H1 (cell line): ENCODE results near the gene HERC3. TPM values are rescaled to one million over a fixed set of nuclear protein-coding genes. Genes with fewer than 3 reads are reported as not detected.

Source experiments
- CTCF ChIA-PET: fragments of 300-600 bp; sonication (Branson Sonifier 250); formaldehyde crosslinking; loops from one replicate; lab custom pipeline; 2021; ENCODE audit not compliant: partially characterized antibody; lab: Charles Lee
- POLR2A ChIA-PET: fragments of 300-600 bp; sonication (Branson Sonifier 250); formaldehyde crosslinking; loops from one replicate; lab custom pipeline; 2021; ENCODE audit warnings: inconsistent platforms; ENCODE audit not compliant: partially characterized antibody; lab: Charles Lee
- DNase-seq, 2 experiments: peaks; one replicate each; pipeline versions ENCODE4 v3.0.0 to v3.0.0-alpha.2; 2010 to 2022; ENCODE audit warnings: low spot score in 2 of 2, low read depth in 1 of 2, mixed read lengths in 1 of 2
- FAIRE-seq: peaks from 2 replicates; lab custom pipeline; 2011; peaks lifted over from hg19 to GRCh38; lab: Jason Lieb, UNC
- H2AFZ ChIP-seq: 2 replicates; pipeline ENCODE4 v1.8.1; 2012; ENCODE audit warnings: low read length, inconsistent platforms
- H2AK5ac ChIP-seq: 2 replicates; pipeline ENCODE4 v1.6.1; 2013; ENCODE audit warnings: low read depth, low read length
- H2BK120ac ChIP-seq: replicated peaks from 2 replicates; pipeline ENCODE3; 2013; ENCODE audit warnings: low read depth, low read length, inconsistent platforms
- H2BK12ac ChIP-seq: 2 replicates; pipeline ENCODE4 v1.6.1; 2013; ENCODE audit warnings: low read depth, low read length
- H2BK15ac ChIP-seq: 2 replicates; pipeline ENCODE4 v1.6.1; 2013; ENCODE audit warnings: low read length
- H2BK20ac ChIP-seq: 2 replicates; pipeline ENCODE4 v1.6.1; 2013; ENCODE audit warnings: low read length
- H2BK5ac ChIP-seq: 2 replicates; pipeline ENCODE4 v1.6.1; 2013; ENCODE audit warnings: low read depth, low read length
- H3K14ac ChIP-seq: 2 replicates; pipeline ENCODE4 v1.6.1; 2013; ENCODE audit warnings: inconsistent platforms; ENCODE audit not compliant: insufficient read length
- H3K18ac ChIP-seq: 2 replicates; pipeline ENCODE4 v1.6.1; 2013; ENCODE audit warnings: low read length; ENCODE audit errors: extremely low read depth
- H3K23ac ChIP-seq: 2 replicates; pipeline ENCODE4 v1.6.1; 2013; ENCODE audit warnings: inconsistent platforms; ENCODE audit not compliant: insufficient read length
- H3K23me2 ChIP-seq: 2 replicates; pipeline ENCODE4 v1.6.1; 2013; ENCODE audit warnings: low read depth, low read length
- H3K27ac ChIP-seq: 2 replicates; pipeline ENCODE4 v1.6.1; 2011; ENCODE audit warnings: low read depth, low read length, inconsistent platforms
- H3K27me3 ChIP-seq, 4 experiments: replicated peaks in 1 of 4; 1 replicate in 1 of 4; 2 replicates in 3 of 4; pipeline versions ENCODE4 v1.6.1 to v1.8.1; 2011 to 2013; ENCODE audit warnings: low read length in 3 of 4, mild to moderate bottlenecking in 3 of 4, inconsistent platforms in 2 of 4, mixed read lengths in 2 of 4, moderate library complexity in 1 of 4; ENCODE audit not compliant: control insufficient read depth in 3 of 4, insufficient read depth in 3 of 4; ENCODE audit errors: extremely low read depth in 1 of 4
- H3K36me3 ChIP-seq, 4 experiments: 2 replicates each; pipeline versions ENCODE4 v1.6.1 to v1.8.1; 2011 to 2013; ENCODE audit warnings: mild to moderate bottlenecking in 4 of 4, low read length in 3 of 4, moderate library complexity in 2 of 4, control low read depth in 1 of 4, inconsistent platforms in 1 of 4; ENCODE audit not compliant: insufficient read depth in 4 of 4, control insufficient read depth in 2 of 4
- H3K4ac ChIP-seq: replicated peaks from 2 replicates; pipeline ENCODE3; 2013; ENCODE audit warnings: low read length, low read depth, mixed read lengths, inconsistent platforms; ENCODE audit not compliant: insufficient read length
- H3K4me1 ChIP-seq, 4 experiments: replicated peaks in 1 of 4; 1 replicate in 1 of 4; 2 replicates in 3 of 4; pipeline versions ENCODE4 v1.6.1 to v1.8.1; 2011 to 2013; ENCODE audit warnings: low read length in 3 of 4, inconsistent platforms in 2 of 4, mixed read lengths in 1 of 4; ENCODE audit not compliant: insufficient read depth in 4 of 4, control insufficient read depth in 3 of 4
- H3K4me2 ChIP-seq, 2 experiments: 2 replicates each; pipeline versions ENCODE4 v1.6.1 to v1.8.1; 2011 to 2013; ENCODE audit warnings: low read depth in 2 of 2, low read length in 2 of 2, control low read depth in 1 of 2, inconsistent platforms in 1 of 2, mild to moderate bottlenecking in 1 of 2; ENCODE audit not compliant: insufficient read depth in 1 of 2
- H3K4me3 ChIP-seq, 4 experiments: fragments of 200-600, 300-600 bp in 1 of 4; sonication (generic), shearing (Covaris generic), sonication (Bioruptor Twin) in 1 of 4; 2 replicates each; pipeline versions ENCODE4 v1.5.1 to v1.8.1; 2011 to 2016; ENCODE audit warnings: low read length in 4 of 4, low read depth in 3 of 4, control low read depth in 2 of 4, inconsistent platforms in 2 of 4, mild to moderate bottlenecking in 2 of 4, mixed read lengths in 1 of 4, moderate library complexity in 1 of 4; ENCODE audit not compliant: insufficient read depth in 2 of 4; ENCODE audit errors: extremely low read depth in 1 of 4
- H3K56ac ChIP-seq: replicated peaks from 2 replicates; pipeline ENCODE3; 2013; ENCODE audit warnings: low read depth, mild to moderate bottlenecking, mixed read lengths, low read length, inconsistent platforms; ENCODE audit not compliant: insufficient read length
- H3K79me1 ChIP-seq: 2 replicates; pipeline ENCODE4 v1.6.1; 2013; ENCODE audit warnings: low read depth, low read length, control low read depth
- H3K79me2 ChIP-seq, 2 experiments: 2 replicates each; pipeline versions ENCODE4 v1.6.1 to v1.8.1; 2012 to 2013; ENCODE audit warnings: low read length in 2 of 2, mild to moderate bottlenecking in 2 of 2, inconsistent platforms in 1 of 2; ENCODE audit not compliant: insufficient read depth in 2 of 2, control insufficient read depth in 1 of 2
- H3K9ac ChIP-seq, 4 experiments: replicated peaks in 1 of 4; 1 replicate in 1 of 4; 2 replicates in 3 of 4; pipeline versions ENCODE4 v1.6.1 to v1.8.1; 2011 to 2013; ENCODE audit warnings: low read depth in 3 of 4, low read length in 3 of 4, control low read depth in 2 of 4, mild to moderate bottlenecking in 2 of 4, moderate library complexity in 2 of 4, inconsistent platforms in 1 of 4; ENCODE audit errors: extremely low read depth in 1 of 4
- H3K9me3 ChIP-seq, 2 experiments: 2 replicates each; pipeline versions ENCODE4 v1.6.1 to v1.8.1; 2012 to 2013; ENCODE audit warnings: mild to moderate bottlenecking in 2 of 2, moderate library complexity in 2 of 2, control low read depth in 1 of 2, inconsistent platforms in 1 of 2, low read depth in 1 of 2, low read length in 1 of 2, mixed read lengths in 1 of 2; ENCODE audit not compliant: insufficient read depth in 2 of 2
- H4K20me1 ChIP-seq, 2 experiments: replicated peaks in 1 of 2; 2 replicates each; pipeline versions ENCODE3 to v1.8.1; 2011 to 2013; ENCODE audit warnings: inconsistent platforms in 2 of 2, low read length in 2 of 2, mild to moderate bottlenecking in 1 of 2; ENCODE audit not compliant: insufficient read depth in 2 of 2, control insufficient read depth in 1 of 2
- H4K5ac ChIP-seq: 2 replicates; pipeline ENCODE4 v1.6.1; 2013; ENCODE audit warnings: low read length, low read depth, mixed read lengths, inconsistent platforms; ENCODE audit not compliant: insufficient read length
- H4K8ac ChIP-seq: 2 replicates; pipeline ENCODE4 v1.8.0; 2013; ENCODE audit warnings: mild to moderate bottlenecking, moderate library complexity, low read length, inconsistent platforms; ENCODE audit not compliant: insufficient read depth; ENCODE audit errors: extremely low read depth
- H4K91ac ChIP-seq: replicated peaks from 2 replicates; pipeline ENCODE3; 2013; ENCODE audit warnings: low read length, mixed read lengths, inconsistent platforms; ENCODE audit not compliant: insufficient read length
- ATF2 ChIP-seq: IDR thresholded peaks from 2 replicates; pipeline ENCODE4 v1.6.1; 2012; ENCODE audit warnings: low read length, inconsistent platforms
- CEBPB ChIP-seq: IDR thresholded peaks from 2 replicates; pipeline ENCODE4 v1.6.1; 2012; ENCODE audit warnings: low read depth, low read length
- HDAC2 ChIP-seq, 2 experiments: fragments of 300-600 bp in 1 of 2; sonication (generic) in 1 of 2; IDR thresholded peaks; 2 replicates each; pipeline ENCODE4 v1.6.1; 2011 to 2012; ENCODE audit warnings: low read depth in 2 of 2, low read length in 2 of 2, mild to moderate bottlenecking in 2 of 2, moderate library complexity in 2 of 2, borderline replicate concordance in 1 of 2, inconsistent platforms in 1 of 2
- KDM1A ChIP-seq: fragments of 200-600, 300-600 bp; sonication (generic); IDR thresholded peaks from 2 replicates; pipeline ENCODE4 v1.7.1; 2016; ENCODE audit warnings: mild to moderate bottlenecking, low read length, borderline replicate concordance
- NANOG ChIP-seq: IDR thresholded peaks from 2 replicates; pipeline ENCODE4 v1.6.1; 2011; ENCODE audit warnings: low read length, low read depth, mild to moderate bottlenecking, inconsistent platforms; ENCODE audit not compliant: insufficient read depth, poor library complexity, severe bottlenecking
- RAD21 ChIP-seq, 2 experiments: IDR thresholded peaks in 1 of 2; conservative IDR thresholded peaks in 1 of 2; 2 replicates each; pipeline ENCODE4 v1.6.1; 2011; ENCODE audit warnings: low read depth in 2 of 2, low read length in 2 of 2, improper control_type of control experiment in 1 of 2, inconsistent platforms in 1 of 2, mild to moderate bottlenecking in 1 of 2, moderate library complexity in 1 of 2
- RNF2 ChIP-seq: fragments of 200-900, 300-1000 bp; sonication (generic); IDR thresholded peaks from 2 replicates; pipeline ENCODE4 v1.7.1; 2016; ENCODE audit warnings: borderline replicate concordance, low read depth, mild to moderate bottlenecking, antibody characterized with exemption, low read length; ENCODE audit not compliant: poor library complexity, severe bottlenecking; ENCODE audit errors: missing control alignments
- SIX5 ChIP-seq: IDR thresholded peaks from 2 replicates; pipeline ENCODE4 v1.6.1; 2011; ENCODE audit warnings: mild to moderate bottlenecking, low read depth, low read length
- SP1 ChIP-seq: IDR thresholded peaks from 2 replicates; pipeline ENCODE4 v1.6.1; 2011; ENCODE audit warnings: low read depth, low read length
- SP4 ChIP-seq: IDR thresholded peaks from 2 replicates; pipeline ENCODE4 v1.6.1; 2012; ENCODE audit warnings: low read length, inconsistent platforms
- WGBS, 2 experiments: shearing (Covaris generic) in 1 of 2; methylation state at CpG; one replicate each; pipeline versions ENCODE4 v1.1.6 to v1.1.7; 2013 to 2015; ENCODE audit warnings: low lambda C conversion rate in 2 of 2, mixed read lengths in 2 of 2, inconsistent platforms in 1 of 2, low coverage in 1 of 2, missing lambda C conversion rate in 1 of 2; ENCODE audit not compliant: insufficient replicate concordance in 2 of 2, insufficient coverage in 1 of 2, insufficient read length in 1 of 2; ENCODE audit errors: extremely low coverage in 1 of 2, missing lambda C conversion rate in 1 of 2; 5-methylcytosine and 5-hydroxymethylcytosine counted together
- polyA plus RNA-seq, 7 experiments: library from polyadenylated mRNA; depleted of rRNA in 3 of 7; stranded (reverse) in 5 of 7; unstranded in 2 of 7; fragments of >200 nt in 5 of 7; fragments of 200-250 nt in 2 of 7; gene quantifications; 1 replicate in 5 of 7; 2 replicates in 1 of 7; 4 replicates in 1 of 7; pipeline versions ENCODE4 v1.2.1 to v1.2.3, GENCODE V29; 2011 to 2013; ENCODE audit warnings: missing spikeins in 2 of 7, mixed read lengths in 2 of 7
- total RNA-seq: library from RNA; stranded (reverse); fragmentation: NEBNext Ultra II Directional; extraction: Animal tissue kit (Norgen Biotek cat#: 25700); gene quantifications from 2 replicates; pipeline ENCODE4 v1.2.1, GENCODE V29; 2021
- TF ChIP-seq, protein P1 (sequence below): IDR thresholded peaks from 2 replicates; pipeline ENCODE4 v1.6.1; 2012; ENCODE audit warnings: inconsistent platforms

Gene HERC3
- total and polyA plus RNA-seq, 2 of the 8 experiments (the other 6 are each of a cell fraction or from before 2014, with no cell fraction given) = 1.4 to 5.7 TPM

- Histone ChIP-seq H3K79me1 (no peaks in the 10 kb centered on the region), H2BK5ac (no peak overlapping the region), H3K14ac (no peak overlapping the region), H3K18ac (no peak overlapping the region), H4K91ac (no peak overlapping the region), H3K4ac (no peak overlapping the region), H2BK12ac (no peak overlapping the region), H4K5ac (no peak overlapping the region), H3K9me3 (no peaks in the 10 kb centered on the region), H3K36me3 (no peaks in the 10 kb centered on the region), H2AK5ac (no peak overlapping the region), H3K9ac (no peak overlapping the region), H4K8ac (no peak overlapping the region), H3K23me2 (no peaks in the 10 kb centered on the region), H3K4me3 (no peak overlapping the region), H3K4me1 (peaks cover 0 to 4% (median 3%) of the 10 kb centered on the region in 4 experiments; a peak in 6 of 7 replicates), H3K27ac (no peak overlapping the region), H4K20me1 (no peaks in the 10 kb centered on the region), H3K4me2 (no peak overlapping the region), H3K56ac (no peak overlapping the region), H2AFZ (no peak overlapping the region), H2BK20ac (no peak overlapping the region), H2BK120ac (no peak overlapping the region), H2BK15ac (no peak overlapping the region), H3K79me2 (no peaks in the 10 kb centered on the region), H3K27me3 (no peaks in the 10 kb centered on the region), H3K23ac (no peak overlapping the region)
- POLR2A ChIA-PET = no interaction called here
- CTCF ChIA-PET = interaction anchor here (1.6 kb wide), 1 partner anchor 50 kb away, joined by 4 read pairs; no protein-coding TSS in a partner anchor
- FAIRE-seq (no peak), DNase-seq (no peak)
- 90% methylated on average over 3 of the region's 3 CpGs; no CpG with 5 or more reads in 1 of the 2 experiments for WGBS, 2 experiments
- TF ChIP-seq NANOG = no peak
- no peak for TF ChIP-seq HDAC2 (IDR thresholded peaks at IDR 0.05; ENCODE audit: borderline replicate concordance in 1 of 2, low read depth in 2 of 2, low read length in 2 of 2)
- TF ChIP-seq SP4 = no peak
- TF ChIP-seq CEBPB = no peak
- TF ChIP-seq RAD21 (IDR thresholded peaks at IDR 0.05 in 1 of 2, conservative IDR thresholded peaks at IDR 0.05 in 1 of 2; ENCODE audit: low read depth in 2 of 2, low read length in 2 of 2) = no peak
- no peak for TF ChIP-seq ATF2
- no peak for TF ChIP-seq SIX5
- no peak for TF ChIP-seq KDM1A
- no peak for TF ChIP-seq SP1
- TF ChIP-seq RNF2 = no peak
- TF ChIP-seq, protein P1, sequence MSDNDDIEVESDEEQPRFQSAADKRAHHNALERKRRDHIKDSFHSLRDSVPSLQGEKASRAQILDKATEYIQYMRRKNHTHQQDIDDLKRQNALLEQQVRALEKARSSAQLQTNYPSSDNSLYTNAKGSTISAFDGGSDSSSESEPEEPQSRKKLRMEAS = no peak
Measured at GRCh38 chr4:88609387-88609786, 17.1 kb downstream of the HERC3 start.
